Glomerular endothelial cell (primary cell): Measurements from ENCODE around the gene SLC39A11. TPM values are rescaled to one million over a fixed set of nuclear protein-coding genes. Genes with fewer than 3 reads are reported as not detected.
"Not testable (repeated sequence)": the region's sequence is repeated elsewhere in the genome, so short reads cannot be mapped to it uniquely, and the experiment has no call there.

Source experiments
- DNase-seq: peaks from one replicate; pipeline ENCODE4 v3.0.0-alpha.2; 2011; ENCODE audit warnings: low read depth, low spot score; ENCODE audit errors: extremely low read depth
- total RNA-seq: library from RNA; depleted of rRNA; stranded (reverse); fragments of >200 nt; gene quantifications from 2 replicates; pipeline ENCODE4 v1.2.3, GENCODE V29; 2015

SLC39A11 gene
- total RNA-seq, 1 donor from 2014 or later: 5.8 TPM

DNA sequence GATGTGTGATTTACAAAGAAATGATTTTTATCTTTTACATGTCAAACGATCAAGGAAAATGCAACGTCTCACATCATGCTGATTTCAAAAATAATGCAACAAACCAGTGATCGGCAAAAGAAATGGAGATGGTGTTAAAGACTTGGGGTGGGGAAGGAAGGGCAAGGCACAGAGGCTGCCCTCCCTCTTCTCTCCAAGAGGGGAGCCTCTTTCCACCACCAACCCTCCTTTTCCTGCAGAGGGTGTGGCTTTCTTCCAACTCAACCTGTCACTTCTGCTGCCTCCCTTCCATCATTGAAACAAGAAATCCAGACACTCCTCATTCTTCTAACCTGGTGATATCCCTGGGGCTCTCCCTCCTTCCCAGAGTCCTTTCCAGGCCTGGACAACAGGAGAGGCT lies 320.8 kb downstream of the SLC39A11 start:
- DNase-seq: no peak

- no peak for DNase-seq
Observed at GRCh38 chr17:72766761-72767356, 325.6 kb downstream of the SLC39A11 start.

DNA sequence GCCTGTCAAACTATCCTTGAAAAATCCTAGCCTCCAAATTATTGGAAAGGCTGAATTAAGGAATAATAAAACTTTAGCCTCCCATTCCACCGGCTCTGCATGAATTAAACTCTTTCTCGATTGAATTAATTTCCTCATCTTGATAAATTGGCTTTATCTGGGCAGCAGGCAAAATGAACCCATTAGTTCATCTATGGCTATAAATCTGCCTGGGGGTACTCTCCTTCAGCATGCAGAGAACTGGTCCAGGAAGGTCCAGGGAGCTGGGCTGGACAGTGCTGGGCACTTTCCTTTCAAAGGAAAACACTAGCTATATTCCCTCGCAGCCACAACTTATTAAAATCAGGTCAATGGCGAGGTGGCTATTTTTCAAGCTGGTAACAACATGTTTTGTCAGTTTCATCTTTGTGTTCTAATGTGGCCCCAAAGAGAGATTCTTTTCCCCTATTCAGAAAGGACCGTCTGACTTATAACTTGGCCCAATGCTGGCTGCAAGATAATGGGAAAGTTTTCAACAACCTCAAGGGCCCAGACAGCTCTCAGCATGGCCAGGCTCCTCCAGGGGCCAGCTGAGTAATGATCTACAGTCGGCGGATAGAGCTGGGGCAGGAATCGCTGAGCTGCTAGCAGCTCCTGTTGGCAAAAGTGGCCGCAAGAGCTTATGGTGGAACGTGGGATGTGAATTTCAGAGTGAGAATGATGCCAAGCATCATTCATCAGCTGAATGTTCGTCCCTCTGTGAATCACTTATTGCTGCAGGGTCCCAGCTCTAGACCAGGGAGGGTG lies 326.9 kb downstream of the SLC39A11 start:
- DNase-seq: no peak

GRCh38 chr17:72764632-72765041 lies 327.9 kb downstream of the SLC39A11 start:
- no peak for DNase-seq

GRCh38 chr17:72763981-72764380 lies 328.5 kb downstream of the SLC39A11 start:
- no peak for DNase-seq

- not testable (repeated sequence) for DNase-seq
Observed at GRCh38 chr17:72761893-72762575, 330.5 kb downstream of the SLC39A11 start.

DNA sequence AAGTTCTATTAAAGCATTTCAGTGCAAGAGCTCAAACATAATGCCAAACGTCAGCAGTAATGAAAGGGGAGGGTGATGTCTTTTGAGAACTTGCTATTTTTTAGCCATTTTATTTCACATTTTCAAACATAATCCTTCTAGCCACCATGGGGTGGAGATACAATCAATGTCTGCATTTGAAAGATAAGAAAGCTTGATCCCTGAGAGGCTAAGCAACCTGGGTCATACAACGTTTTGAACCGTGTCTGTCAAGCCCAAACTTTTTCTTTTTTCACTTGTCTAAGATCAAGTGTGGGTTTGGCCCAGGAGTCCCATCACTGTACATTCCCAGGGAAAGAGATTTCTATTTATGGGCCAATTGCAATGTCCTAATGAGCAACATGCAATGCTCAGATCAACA lies 331.1 kb downstream of the SLC39A11 start:
- no peak for DNase-seq

GRCh38 chr17:72760368-72760767 lies 332.1 kb downstream of the SLC39A11 start:
- no peak for DNase-seq

GRCh38 chr17:72759301-72759700 lies 333.2 kb downstream of the SLC39A11 start:
- DNase-seq: no peak

DNA sequence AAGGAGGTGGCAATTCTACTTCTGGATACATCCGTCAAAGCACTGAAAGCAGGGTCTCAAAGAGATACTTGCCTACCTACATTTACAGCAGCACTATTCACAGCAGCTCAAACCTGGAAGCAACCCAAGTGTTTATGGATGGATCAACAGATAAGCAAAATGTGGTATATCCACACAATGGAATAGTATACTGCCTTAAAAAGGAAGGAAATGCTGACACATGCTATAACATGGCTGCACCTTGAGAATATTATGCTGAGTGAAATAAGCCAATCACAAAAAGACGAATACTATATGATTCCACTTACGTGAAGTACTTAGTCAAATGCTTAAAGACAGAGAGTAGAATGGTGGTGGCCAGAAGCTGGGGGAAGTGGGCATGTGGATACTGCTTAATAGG lies 336.2 kb downstream of the SLC39A11 start:
- no peak for DNase-seq

GRCh38 chr17:72754513-72754912 lies 338.0 kb downstream of the SLC39A11 start:
- no peak for DNase-seq

GRCh38 chr17:72751746-72752145 lies 340.7 kb downstream of the SLC39A11 start:
- DNase-seq: no peak

- no peak for DNase-seq
Observed at GRCh38 chr17:72749119-72749572, 343.3 kb downstream of the SLC39A11 start.

DNA sequence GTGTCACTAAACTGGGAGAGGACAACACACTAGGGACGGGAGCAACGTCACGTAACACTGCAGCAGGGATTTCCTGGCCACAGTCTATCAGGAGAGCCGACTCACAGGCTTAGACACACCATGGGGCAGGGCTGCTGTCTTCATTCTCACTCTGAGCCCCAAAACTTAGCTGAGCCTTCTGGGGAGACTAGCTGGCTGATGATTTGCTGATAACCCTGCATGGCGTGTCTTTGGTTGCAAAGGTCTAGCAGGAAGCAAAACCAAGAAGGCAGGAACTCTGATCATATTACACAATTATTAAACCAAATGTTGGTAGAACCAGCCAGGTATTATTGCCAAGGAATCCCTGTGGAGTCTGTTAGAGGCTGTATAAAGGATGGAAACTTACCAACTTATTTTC lies 345.0 kb downstream of the SLC39A11 start:
- DNase-seq: no peak

GRCh38 chr17:72745241-72745640 lies 347.2 kb downstream of the SLC39A11 start:
- no peak for DNase-seq

- DNase-seq: no peak
Observed at GRCh38 chr17:72743037-72743467, 349.4 kb downstream of the SLC39A11 start.

DNA sequence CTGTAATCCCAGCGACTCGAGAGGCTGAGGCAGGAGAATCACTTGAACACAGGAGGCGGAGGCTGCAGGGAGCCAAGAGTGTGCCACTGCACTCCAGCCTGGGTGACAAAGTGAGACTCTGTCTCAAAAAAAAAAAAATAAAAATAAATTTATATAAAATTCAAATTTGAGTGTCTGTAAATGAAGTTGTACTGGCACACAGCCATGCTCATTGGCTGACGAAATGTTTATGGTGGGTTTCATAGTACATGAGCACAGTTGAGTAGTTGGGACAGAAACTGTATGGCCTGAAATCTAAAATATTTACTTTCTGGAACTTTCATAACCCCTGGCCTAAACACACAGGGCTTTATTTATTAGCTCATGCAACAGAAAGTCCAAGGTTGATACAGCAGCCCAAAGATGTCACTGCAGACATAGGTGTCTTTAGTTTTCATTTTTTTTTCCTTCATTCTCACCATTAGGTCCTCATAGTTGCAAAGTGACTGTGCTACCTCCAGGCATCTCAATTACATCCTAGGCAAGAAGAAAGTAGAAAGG lies 355.3 kb downstream of the SLC39A11 start:
- DNase-seq: no peak

- no peak for DNase-seq
Observed at GRCh38 chr17:72735592-72735991, 356.9 kb downstream of the SLC39A11 start.

DNA sequence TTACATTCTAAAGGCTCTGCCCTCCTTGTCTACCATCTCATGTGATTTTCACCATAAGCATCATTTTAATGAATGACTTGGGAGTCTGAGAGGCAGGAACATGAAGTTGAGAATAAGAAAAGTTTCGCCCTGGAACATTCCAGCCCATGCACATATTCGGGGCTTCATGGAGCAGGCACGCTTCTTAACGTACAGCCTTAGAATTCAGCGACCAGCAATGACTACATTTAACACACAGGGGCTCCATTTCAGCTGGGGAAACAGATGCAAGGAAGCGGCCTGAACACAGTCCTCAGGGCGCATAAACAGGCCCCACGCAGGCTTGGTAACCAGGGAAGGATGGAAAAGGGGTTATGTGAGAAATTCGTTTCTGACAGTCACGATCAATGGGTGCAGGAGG lies 357.4 kb downstream of the SLC39A11 start:
- DNase-seq: no peak

DNA sequence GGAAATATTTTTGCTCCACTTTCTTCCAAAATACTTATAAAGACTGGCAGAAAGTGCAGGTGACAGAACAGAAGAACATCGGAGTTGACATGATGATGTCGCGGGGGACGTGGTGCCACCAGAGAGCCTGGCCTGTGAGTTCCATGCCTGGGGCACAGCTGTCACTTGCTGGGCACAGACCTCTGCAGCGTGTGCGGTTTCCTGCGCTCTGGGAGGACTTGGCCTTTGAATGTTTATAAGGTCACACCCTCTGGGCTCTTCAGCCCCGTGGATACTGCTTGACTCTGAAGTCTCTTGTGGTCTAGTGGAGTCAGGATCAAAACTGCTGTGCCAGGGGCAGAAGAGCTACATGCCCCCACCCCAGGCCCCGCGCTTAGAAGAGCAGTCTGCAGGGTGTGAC lies 357.9 kb downstream of the SLC39A11 start:
- DNase-seq: no peak

- no peak for DNase-seq
Observed at GRCh38 chr17:72733619-72734282, 358.7 kb downstream of the SLC39A11 start.
